ENCODE data around the gene SGCA.

SGCA gene

DNA sequence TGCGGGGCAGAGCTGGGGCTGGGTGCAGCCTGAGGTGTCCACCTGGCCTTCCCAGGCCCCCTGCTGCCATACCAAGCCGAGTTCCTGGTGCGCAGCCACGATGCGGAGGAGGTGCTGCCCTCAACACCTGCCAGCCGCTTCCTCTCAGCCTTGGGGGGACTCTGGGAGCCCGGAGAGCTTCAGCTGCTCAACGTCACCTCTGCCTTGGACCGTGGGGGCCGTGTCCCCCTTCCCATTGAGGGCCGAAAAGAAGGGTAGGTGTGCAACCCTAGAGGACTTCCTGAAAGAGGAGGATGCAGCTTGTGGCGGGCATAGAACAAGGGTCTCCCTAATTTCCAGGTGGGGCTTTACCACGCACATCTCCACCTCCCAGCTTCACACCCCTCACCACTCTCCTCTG, 2.5 kb downstream of the SGCA start:
- DNase-seq = no peak

DNA sequence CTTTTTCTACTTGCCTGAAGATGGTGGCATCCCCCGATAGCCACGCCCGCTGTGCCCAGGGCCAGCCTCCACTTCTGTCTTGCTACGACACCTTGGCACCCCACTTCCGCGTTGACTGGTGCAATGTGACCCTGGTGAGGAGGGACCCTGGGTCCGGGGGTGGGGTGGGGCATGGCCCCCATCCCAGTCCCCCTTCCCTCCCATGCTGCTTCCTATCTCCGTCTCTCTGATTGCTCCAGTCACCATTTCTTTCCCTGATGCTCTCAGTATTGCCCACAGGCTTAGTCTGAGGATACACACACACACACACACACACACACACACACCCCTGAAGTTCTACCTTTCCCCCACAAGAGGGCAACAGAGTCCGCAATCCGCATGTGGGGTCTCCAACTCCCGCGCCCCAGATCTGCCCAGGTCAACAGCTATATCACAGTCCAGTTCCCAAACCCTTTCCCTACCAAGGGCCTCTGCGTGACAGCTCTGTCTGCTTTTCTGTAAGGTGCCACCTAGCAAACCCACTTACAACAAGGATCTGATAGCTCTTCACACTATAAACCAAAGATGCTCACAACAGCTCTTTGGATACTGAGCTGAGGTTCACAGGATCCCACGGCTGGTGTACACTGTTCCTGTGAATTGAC, 3.4 kb downstream of the SGCA start:
- peak; percentile 40 for DNase-seq

DNA sequence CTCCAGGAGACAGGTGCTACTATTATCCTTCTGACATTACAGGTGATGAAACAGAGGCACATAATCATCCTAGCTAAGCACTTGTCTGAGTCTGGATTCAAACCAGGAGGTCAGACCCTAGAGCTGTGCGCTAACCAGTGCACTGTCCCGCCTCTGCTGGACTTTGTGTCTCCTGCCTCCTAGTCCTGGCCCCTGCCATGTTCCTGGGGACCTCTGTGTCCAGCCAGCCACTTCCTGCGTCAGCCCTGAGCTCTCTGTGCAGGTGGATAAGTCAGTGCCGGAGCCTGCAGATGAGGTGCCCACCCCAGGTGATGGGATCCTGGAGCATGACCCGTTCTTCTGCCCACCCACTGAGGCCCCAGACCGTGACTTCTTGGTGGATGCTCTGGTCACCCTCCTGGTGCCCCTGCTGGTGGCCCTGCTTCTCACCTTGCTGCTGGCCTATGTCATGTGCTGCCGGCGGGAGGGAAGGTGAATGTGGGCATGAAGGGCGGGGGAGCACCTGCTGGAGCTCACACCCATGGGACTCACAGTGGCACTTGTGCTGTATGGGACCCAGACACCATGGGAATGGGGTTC, 4.2 kb downstream of the SGCA start:
- DNase-seq = no peak

DNA sequence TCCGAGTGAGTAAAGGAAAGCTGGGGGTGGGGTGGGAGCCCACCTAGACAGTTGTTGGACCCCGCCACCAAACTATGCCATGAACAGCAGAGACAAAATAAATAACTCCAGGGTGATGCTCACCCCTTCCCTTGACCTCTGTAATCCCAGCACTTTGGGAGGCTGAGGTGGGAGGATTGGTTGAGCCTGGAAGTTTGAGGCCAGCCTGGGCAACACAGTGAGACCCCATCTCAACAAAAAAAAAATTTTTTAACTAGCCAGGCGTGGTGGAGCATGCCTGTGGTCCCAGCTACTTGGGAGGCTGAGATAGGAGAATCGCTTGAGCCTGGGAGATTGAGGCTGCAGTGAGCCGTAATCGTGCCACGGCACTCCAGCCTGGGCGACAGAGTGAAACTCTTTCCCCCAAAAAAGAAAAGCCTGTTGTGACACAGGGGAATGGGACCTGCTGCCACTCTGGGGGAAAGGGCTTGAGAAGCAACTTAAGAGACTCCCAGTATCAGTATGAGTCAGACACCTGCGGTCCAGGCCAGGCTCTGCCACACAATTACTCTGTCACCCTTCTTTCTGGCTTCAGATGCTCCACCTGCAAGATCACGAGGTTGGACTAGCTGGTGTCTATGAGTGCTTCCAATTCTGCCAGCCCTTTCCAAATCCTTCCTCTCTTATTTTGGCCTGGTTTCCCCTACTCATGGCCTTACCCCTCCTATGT, 5.0 kb downstream of the SGCA start:
- no peak for DNase-seq

DNA sequence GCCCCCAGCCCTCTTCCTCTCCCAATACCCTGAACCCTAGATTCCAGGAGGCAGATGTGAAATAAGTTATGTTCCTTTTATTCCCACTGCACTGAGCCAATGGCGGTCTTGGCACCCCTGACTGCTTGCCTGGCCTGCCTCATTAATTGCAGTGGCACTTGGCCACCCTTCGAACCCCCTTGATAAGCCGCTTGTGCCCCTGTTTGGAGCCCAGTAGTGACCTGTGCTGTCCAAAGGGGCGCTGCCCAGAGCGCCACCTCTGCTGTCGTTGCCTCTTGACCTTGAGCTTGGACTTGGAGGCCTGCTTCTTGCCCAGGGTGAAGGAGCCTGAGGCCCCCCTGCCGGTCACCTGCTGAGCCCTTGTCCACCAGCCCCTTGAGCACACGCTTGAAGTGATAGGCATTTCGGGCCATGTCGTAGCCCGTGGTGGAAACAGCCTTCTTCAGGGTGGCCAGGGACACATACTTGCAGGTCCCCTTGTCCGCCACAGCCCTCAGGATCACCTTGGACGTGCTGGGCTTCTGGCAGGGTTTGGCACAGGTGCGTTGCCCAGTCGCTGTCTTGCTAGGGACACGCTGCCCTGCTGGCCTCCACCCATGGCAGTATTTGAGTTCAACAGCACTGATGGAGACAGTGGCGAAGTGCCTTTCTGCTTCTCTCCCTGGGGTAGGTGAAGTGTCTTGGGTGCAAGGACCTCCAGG, 5.7 kb downstream of the SGCA start:
- DNase-seq = no peak

DNA sequence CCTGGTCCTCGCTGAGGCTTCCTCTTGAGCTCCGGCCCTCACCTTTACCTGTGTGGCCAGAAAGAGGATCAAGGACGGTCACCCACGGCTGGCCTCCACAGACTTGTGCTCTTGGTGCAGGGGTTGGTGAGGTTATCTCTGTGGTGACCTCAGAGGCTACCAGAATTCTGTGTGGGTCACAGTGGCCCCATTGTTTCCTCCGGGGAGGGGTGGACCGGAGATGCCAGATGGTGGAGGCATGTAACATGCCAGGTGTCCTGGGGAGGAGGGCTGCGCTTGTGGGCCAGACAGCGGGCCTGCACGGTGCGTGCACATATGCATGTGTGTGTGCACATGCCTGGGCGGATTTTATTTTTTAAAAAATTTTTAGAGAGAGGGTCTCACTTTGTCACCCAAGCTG, 6.3 kb downstream of the SGCA start:
- no peak for DNase-seq

DNA sequence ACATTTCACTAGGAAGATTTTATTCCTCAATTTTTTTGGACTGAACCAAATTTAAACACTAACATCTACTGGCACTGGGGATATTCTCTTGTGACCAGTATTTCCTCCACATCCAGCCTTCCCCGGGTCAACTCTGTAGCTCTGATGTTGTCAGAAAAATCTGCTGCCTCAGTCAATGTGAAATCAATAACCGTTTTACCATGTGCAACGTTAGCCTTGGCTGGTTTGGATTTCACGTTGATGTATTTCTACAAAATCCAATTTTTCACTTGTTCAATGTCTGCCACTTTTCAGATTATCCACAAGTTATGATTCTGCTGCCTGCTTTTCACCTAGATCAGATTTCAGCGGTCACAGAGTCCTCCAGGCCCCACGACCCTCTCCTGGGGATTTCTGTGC, 7.1 kb downstream of the SGCA start:
- no peak for DNase-seq

DNA sequence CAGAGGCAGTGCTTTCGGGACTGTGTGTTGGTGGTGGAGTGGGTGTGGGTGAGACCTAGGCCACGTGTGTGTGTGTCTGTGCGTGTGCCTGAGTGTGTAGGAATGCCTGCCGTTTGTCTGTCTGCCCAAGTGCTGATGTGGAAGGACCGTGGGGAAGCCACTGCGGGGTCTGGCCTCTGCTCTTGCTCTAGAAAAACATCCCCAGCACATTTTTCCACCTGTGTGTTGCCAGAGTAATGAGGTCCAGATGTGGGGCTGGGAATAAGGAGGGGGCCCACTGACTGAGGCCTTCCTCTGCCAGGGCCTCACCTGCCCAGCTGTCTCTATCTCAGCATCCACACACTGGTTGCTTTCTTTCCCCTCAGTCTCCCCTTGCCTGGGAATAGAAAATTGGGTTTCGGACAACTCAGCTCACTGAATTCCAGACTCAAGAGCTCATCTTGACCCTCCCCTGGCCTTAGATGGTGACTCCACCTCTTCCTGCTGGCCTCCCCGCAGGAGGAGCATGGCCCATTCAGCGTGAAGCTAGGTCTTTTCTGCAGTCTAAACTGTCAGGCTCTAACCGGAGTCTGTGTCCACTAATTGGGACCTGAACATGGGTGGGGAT, 7.6 kb downstream of the SGCA start:
- DNase-seq = no peak

DNA sequence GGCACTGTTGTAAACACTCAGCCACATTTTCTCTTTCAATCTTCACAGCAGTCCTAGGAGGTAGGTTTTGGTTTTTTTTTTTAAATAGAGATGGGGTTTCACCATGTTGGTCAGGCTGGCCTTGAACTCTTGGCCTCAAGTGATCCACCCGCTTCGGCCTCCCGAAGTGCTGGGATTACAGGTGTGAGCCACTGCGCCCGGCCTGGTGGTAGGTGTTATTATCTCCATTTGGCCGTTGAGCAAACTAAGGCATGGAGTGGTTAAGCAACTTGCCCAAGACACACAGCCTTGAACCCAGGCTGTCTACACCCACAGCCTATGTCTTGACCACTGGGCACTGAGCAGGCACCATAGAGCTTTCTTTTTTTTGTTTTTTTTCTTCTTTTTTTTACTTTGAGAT, 8.6 kb downstream of the SGCA start:
- no peak for DNase-seq

DNA sequence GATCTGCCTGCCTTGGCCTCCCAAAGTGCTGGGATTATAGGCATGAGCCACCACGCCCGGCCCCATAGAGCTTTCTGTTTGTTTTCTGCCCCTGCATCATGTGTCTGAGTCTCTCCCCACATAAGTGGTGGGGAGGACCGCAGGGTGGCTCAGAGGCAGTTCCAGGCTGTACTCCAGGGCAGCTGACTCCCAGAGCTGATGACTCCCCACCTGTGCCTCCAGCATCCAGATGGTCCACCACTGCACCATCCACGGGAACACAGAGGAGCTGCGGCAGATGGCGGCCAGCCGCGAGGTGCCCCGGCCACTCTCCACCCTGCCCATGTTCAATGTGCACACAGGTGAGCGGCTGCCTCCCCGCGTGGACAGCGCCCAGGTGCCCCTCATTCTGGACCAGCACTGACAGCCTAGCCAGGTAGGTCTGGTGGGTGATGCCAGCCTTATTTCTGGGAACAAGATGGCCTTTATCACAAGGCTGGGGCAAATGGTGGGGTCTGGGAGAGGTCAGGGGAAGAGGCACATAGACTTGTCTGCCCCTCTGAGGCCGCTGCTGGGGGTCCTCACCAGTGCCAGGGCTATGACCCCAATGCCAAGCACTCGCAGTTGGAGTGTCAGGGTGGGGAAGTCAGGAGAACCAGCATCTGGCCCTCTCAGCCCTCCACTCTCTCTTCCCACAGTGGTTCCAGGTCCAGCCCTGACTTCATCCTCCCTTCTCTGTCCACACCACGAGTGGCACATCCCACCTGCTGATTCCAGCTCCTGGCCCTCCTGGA, 9.4 kb downstream of the SGCA start:
- DNase-seq = no peak

DNA sequence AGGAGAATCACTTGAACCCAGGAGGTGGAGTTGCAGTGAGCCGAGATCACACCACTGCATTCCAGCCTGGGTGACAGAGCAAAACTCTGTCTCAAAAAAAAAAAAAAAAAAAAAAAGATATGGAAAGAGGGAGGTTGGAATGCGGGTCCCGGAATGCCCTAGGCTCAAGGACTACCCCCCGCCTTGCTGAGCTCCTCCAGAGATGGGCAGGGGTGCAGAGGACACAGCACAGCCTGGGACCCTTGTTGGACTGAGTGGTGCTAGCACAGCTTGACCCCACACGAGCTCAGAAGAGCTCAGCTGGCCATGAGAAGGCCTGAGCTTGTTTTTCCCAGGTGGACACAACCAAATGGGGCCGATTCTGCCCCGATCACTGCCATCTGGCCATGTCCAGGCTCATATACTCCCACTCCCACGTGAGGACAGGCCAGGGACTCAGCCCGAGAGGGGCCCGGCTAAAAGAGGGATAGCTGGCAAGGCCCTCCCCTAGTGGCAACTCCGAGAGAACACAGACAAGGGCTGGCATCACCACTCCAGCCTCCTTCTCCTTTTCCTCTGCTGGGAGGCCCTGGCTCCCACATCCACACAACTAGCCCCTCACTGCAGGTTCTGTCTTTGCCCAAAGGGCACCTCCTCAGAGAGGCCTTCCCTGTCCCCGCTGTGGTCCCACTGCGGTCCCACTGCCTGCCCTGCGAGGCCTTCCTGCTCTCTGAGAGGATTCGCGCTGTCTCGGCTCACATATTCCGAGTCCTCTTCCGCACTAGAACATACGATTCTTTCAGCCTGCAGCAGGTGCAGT, 11.0 kb downstream of the SGCA start:
- DNase-seq = no peak

DNA sequence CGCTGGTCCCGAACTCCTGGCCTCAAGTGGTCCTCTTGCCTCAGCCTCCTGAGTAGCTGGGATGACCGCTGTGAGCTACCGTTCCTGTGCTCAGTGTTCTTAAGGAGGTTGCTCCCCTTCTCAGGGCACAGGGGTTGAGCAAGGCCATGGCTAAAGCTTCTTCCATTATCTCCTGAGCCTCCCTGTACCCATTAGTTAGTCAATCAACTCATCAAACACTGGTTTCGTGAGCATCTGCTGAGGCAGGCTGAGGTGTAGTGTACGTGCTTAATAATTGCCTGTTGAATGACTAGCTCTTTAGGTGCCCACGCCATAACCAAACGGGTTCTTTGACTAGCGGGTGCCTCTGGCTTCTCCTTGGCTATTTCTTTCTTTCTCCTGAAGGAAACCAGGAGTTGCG, 11.7 kb downstream of the SGCA start:
- DNase-seq = no peak

DNA sequence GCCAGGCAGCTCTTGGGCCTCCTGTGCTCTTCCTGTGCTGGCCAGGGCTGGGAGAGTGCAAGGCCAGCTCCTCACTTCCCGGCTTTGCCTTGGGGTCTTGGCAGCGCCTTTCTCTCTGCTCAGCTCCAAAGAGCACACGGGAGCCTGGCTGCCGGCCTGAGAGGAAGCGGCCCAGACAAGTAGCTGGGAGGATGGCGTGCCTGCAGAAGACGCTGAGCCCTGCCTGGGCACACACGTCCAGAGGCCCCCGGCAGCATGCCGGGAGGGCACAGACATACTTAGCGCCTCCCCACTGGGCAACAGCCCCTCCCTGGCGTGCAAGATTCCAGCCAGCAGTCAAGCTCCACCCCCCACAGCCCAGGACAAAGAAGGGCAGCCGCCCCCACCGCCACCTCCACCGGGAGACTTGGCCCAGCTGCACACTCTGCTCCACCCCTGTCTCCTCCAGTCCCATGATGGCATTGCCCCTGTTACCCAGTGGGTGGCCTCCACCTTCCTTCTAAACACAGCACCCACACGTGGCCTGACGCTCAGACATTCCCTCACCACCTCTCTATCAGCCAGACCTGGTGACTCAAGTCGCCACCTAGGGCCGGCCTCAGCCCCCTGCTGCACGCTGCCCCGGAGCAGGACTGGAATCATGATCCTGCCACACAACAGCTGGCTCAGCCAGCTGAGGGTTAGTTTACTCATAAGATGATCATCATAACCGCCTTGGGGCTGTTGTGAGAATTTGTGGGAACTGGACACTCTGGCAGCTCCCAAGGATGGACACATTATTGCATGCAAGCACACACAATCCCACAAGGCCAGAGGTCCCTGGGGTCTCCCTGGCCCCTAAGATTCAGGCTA, 12.4 kb downstream of the SGCA start:
- no peak for DNase-seq

DNA sequence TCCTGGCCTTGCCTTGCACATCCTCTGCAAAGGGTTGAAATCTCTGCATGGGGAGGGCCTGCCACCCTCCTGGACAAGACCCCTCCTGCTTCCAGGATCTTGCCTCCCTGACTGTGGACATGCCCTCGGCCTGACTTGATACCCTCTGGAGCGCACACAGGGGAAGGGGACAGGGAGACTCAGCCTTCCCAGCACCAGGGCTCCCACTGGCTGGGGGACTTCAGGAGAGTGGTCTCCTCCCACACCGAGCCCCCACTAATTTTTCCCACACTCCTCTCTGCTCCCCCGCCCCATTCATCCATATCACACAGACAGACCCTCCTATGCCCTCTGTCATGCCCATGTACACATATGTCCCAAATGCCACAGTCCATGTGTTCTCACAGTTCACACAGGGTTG, 14.3 kb downstream of the SGCA start:
- no peak for DNase-seq

DNA sequence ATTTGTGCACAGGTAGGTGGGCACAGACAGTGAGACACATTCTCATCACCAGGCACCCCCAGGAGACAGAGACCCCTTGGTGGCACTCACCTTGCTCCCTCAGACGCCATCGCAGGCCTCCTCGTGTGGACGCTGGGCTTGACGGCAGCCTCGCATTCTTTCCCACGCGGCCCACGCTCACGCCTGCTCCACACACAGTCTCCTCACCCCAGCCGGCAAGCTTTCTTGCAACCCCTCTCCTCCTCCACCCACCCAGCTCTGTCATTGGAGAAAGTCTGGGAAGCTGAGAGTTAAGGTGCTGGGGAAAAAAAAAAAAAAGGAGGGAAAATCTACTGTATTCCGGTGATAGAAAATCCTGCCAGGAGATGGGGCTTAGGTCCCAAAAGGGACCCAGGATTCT, 14.8 kb downstream of the SGCA start:
- DNase-seq = no peak

DNA sequence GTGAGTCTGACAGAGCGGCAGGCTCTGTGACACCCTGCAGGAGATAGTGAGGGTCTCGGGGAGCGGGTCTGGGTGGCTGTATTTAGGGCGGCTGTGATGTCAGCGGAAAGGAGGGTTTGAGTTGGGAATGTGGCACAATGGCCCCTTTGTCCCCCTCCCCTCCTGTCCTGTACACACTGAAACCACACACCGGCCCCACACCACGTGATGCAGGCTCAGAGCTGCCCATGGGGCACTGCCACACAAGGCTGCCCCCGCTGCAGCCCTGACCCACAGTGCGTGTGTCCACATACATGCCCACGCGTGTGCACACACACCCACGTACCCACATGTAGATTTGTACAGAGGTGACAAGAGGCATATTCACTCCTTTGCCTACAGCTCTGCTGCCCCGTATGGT, 15.3 kb downstream of the SGCA start:
- DNase-seq = no peak

DNA sequence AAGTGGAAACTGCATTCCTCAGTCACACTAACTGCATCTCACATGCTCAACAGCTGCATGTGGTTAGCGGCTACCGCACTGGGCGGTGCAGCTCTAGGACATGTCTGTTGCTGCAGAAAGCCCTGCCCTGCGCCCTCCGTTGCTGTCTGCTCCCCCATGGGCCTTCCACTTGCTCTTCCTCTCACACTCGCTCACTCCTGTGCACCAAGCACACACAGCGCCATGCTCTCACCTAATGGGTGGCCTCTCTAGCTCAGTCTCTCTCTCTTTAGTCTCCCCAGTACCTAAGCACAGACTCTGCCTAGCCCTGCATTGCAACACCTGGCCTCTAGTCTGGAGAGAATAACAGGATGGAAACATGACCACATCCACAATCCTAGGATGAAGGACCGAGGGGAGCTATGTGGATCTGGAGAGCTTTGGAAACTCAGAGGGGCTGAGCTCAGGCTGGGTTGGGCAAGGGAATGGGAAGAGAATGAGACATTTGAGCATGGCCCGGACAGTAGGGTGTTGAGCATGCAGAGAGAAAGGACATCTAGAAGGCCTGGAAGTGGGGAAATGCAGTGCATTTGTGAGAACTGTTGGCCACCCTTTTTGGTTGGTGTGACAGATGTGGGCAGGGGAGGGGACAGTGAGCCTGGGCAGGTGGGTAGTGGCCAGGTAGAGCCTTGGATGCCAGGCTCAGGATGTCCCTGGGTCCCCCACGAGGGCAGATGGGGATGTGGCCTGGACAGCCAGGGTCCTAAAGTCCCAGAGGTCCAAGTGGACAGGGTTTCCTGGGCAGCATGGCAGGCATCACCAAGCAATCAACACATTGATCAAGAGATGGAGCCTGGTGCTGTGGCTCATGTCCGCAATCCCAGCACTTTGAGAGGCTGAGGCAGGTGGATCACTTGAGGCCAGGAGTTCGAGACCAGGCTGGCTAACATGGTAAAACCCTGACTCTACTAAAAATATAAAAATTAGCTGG, 16.1 kb downstream of the SGCA start:
- no peak for DNase-seq

DNA sequence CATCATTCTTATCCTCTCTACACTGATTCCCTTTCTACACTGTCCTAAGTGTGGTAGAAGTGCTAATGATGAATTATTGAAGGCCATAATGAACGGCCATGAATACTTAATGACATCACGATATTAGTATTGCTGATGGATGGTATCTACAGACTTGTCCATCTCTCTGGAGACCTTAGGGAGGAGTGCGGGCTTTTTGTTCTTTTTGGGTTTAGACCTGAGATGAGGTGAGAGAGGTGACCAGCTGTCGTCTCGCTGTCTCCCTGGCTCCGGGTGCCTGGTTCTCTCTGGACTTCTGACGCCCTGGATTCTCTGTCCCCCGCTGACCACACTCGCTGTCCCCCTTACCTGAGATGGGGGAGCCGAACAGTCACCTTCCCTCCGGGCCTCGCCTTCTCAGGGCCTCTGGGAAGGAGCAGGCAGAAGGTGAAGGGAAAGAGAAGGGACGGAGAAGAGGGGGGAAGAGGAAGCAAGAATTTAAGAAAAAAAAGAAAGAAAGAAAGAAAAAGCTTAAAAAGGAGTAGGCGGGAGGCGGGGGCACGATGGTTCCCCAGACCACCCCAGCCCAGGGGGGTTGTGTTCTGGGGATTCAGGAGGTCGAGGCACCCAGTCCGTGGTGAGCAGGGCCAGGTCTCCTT, 17.1 kb downstream of the SGCA start:
- DNase-seq = no peak

DNA sequence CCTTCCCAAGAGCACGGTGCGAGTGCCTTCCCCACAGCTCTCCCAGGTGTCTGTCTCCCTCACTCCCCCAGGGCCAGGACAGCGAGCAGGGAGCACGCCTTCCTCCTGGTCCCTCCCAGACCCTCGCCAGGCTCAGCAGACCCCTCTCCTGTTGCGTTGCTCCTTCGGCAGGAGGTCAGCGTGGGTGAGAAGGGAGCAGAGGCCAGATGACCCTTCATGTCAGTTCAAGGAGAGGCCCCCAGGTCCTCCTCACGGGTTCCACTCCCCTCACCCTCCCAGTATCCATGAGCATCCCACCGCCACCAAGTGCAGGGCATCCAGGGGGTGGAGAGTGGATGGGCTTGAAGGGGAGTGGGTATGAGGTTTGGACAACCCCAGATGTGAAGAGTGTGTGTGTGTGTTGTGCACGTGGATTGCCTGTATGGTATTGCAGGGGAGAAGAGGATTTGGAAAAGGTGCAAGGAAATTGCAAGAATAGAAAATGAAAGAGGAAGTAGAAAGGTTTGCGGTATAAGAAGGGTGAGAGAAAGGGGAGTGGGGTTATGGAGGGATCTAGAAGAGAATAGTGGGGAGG, 17.7 kb downstream of the SGCA start:
- no peak for DNase-seq

All from DMS79 (cell line).